T-cell (primary cell): ENCODE data around the gene ARHGAP24. TPM values are rescaled to one million over a fixed set of nuclear protein-coding genes. Genes with fewer than 3 reads are reported as not detected.

Experiments
- ATAC-seq, 4 experiments: fragments of 200-7000 bp in 3 of 4; fragments of 150-1000 bp in 1 of 4; cut with Tn5 transposase; replicated peaks in 1 of 4; 1 replicate in 3 of 4; 2 replicates in 1 of 4; pipeline ENCODE4 v1.10.0; 2021; ENCODE audit warnings: moderate library complexity in 3 of 4, mild to moderate bottlenecking in 2 of 4, moderate number of reproducible peaks in 1 of 4
- CTCF ChIA-PET, 2 donors: fragments of 300-600 bp; sonication (Branson Sonifier 250); formaldehyde crosslinking; loops; one replicate each; lab custom pipeline; 2022; ENCODE audit warnings: antibody characterized with exemption in 2 of 2; lab: Charles Lee
- POLR2A ChIA-PET, 2 donors: fragments of 300-600 bp; sonication (Branson Sonifier 250); formaldehyde crosslinking; loops; one replicate each; lab custom pipeline; 2022; ENCODE audit warnings: antibody characterized with exemption in 2 of 2; lab: Charles Lee
- DNase-seq, 35 experiments: peaks; one replicate each; pipeline versions ENCODE4 v3.0.0 to v3.0.0-alpha.2; 2013 to 2023
- H3K27ac ChIP-seq: one replicate; pipeline ENCODE4 v1.5.1; 2013; ENCODE audit warnings: low read length
- H3K27me3 ChIP-seq, 2 experiments: replicated peaks in 1 of 2; 1 replicate in 1 of 2; 2 replicates in 1 of 2; pipeline versions ENCODE4 v1.6.1 to v1.7.0; 2013; ENCODE audit warnings: low read length in 1 of 2, mixed read lengths in 1 of 2; ENCODE audit not compliant: control insufficient read depth in 2 of 2, insufficient read depth in 2 of 2; ENCODE audit errors: extremely low read depth in 1 of 2
- H3K36me3 ChIP-seq, 2 donors: 1 replicate in 1 of 2; 2 replicates in 1 of 2; pipeline versions ENCODE4 v1.6.1 to v1.7.0; 2013; ENCODE audit warnings: low read length in 1 of 2; ENCODE audit not compliant: control insufficient read depth in 2 of 2, insufficient read depth in 1 of 2; ENCODE audit errors: extremely low read depth in 1 of 2
- H3K4me1 ChIP-seq, 2 experiments: 1 replicate in 1 of 2; 2 replicates in 1 of 2; pipeline versions ENCODE4 v1.6.1 to v1.7.0; 2013; ENCODE audit warnings: low read length in 2 of 2, mixed read lengths in 1 of 2; ENCODE audit not compliant: insufficient read depth in 2 of 2, control insufficient read depth in 1 of 2; ENCODE audit errors: extremely low read depth in 1 of 2
- H3K4me3 ChIP-seq, 2 donors: 1 replicate in 1 of 2; 2 replicates in 1 of 2; pipeline versions ENCODE4 v1.5.1 to v1.7.0; 2013; ENCODE audit warnings: mild to moderate bottlenecking in 2 of 2, low read length in 1 of 2, moderate library complexity in 1 of 2; ENCODE audit not compliant: control insufficient read depth in 1 of 2; ENCODE audit errors: extremely low read depth in 1 of 2
- H3K9me3 ChIP-seq: 2 replicates; pipeline ENCODE4 v1.7.0; 2013
- H3K27ac Mint-ChIP-seq, 2 donors: one replicate each; pipeline ENCODE4 v1.8.0; 2020 to 2021; ENCODE audit warnings: mild to moderate bottlenecking in 2 of 2, mixed read lengths in 2 of 2
- H3K27me3 Mint-ChIP-seq, 2 donors: one replicate each; pipeline ENCODE4 v1.8.0; 2021 to 2022; ENCODE audit warnings: mixed read lengths in 2 of 2
- H3K36me3 Mint-ChIP-seq: one replicate; pipeline ENCODE4 v1.8.0; 2021; ENCODE audit warnings: mixed read lengths
- H3K4me1 Mint-ChIP-seq, 3 donors: one replicate each; pipeline ENCODE4 v1.8.0; 2020 to 2022; ENCODE audit warnings: mixed read lengths in 3 of 3, mild to moderate bottlenecking in 1 of 3
- H3K4me3 Mint-ChIP-seq, 3 donors: one replicate each; pipeline ENCODE4 v1.8.0; 2020 to 2022; ENCODE audit warnings: mild to moderate bottlenecking in 3 of 3, mixed read lengths in 3 of 3, moderate library complexity in 3 of 3
- H3K9me3 Mint-ChIP-seq, 3 donors: one replicate each; pipeline ENCODE4 v1.8.0; 2020 to 2022; ENCODE audit warnings: mixed read lengths in 3 of 3
- WGBS: methylation state at CpG from one replicate; pipeline ENCODE4 v1.1.5; 2013; ENCODE audit warnings: missing lambda C conversion rate; ENCODE audit not compliant: insufficient coverage; 5-methylcytosine and 5-hydroxymethylcytosine counted together
- total RNA-seq, 35 experiments: library from RNA in 6 of 35; stranded (reverse) in 6 of 35; fragments of 120-200 nt in 1 of 35; gene quantifications; one replicate each; pipeline versions ENCODE4 v1.2.1 to v1.2.4 and lab custom pipeline; 2013 to 2026

Gene ARHGAP24
- total RNA-seq, 5 donors from 2014 or later (not counting 1 experiment from before 2014, with no cell fraction given): 0.45 to 2.7 (median 1.8) TPM

- no peaks in the 10 kb centered on the region for H3K27me3 Mint-ChIP-seq
- Histone ChIP-seq H3K27me3 (no peaks in the 10 kb centered on the region), H3K36me3 (no peaks in the 10 kb centered on the region), H3K4me1 (no peaks in the 10 kb centered on the region), H3K27ac (no peak overlapping the region), H3K4me3 (no peak overlapping the region), H3K9me3 (no peaks in the 10 kb centered on the region)
- H3K9me3 Mint-ChIP-seq: no peaks in the 10 kb centered on the region
- no peaks in the 10 kb centered on the region for H3K4me1 Mint-ChIP-seq
- ATAC-seq: no peak
- no peak overlapping the region for H3K27ac Mint-ChIP-seq
- no peak overlapping the region for H3K4me3 Mint-ChIP-seq
- POLR2A ChIA-PET: interaction anchor here in 1 of 2 donors (0.6 kb wide), 1 partner anchor 24 kb away, joined by 9 read pairs; no protein-coding TSS in a partner anchor
- DNase-seq: no peak
- H3K36me3 Mint-ChIP-seq: no peaks in the 10 kb centered on the region
- CTCF ChIA-PET: no interaction called here
- no CpG with 5 or more reads among the region's 2 CpGs for WGBS
Observed at GRCh38 chr4:85870298-85871083, 395.5 kb downstream of the ARHGAP24 start.

- H3K27me3 ChIP-seq: no peaks in the 10 kb centered on the region
- ATAC-seq (no peak), DNase-seq (no peak)
- no peaks in the 10 kb centered on the region for H3K4me1 ChIP-seq
- no peak overlapping the region for H3K4me3 Mint-ChIP-seq
- no peaks in the 10 kb centered on the region for H3K4me1 Mint-ChIP-seq
- H3K27me3 Mint-ChIP-seq: no peaks in the 10 kb centered on the region
- ChIA-PET CTCF (no interaction called here), POLR2A (no interaction called here)
- no peaks in the 10 kb centered on the region for H3K9me3 ChIP-seq
- H3K4me3 ChIP-seq: no peak overlapping the region
- H3K36me3 Mint-ChIP-seq: no peaks in the 10 kb centered on the region
- H3K36me3 ChIP-seq: no peaks in the 10 kb centered on the region
- no CpG with 5 or more reads among the region's 1 CpG for WGBS
- H3K9me3 Mint-ChIP-seq: no peaks in the 10 kb centered on the region
- H3K27ac Mint-ChIP-seq: no peak overlapping the region
- no peak overlapping the region for H3K27ac ChIP-seq
Observed at GRCh38 chr4:85873566-85873965, 398.6 kb downstream of the ARHGAP24 start.

GRCh38 chr4:85879518-85879917 lies 404.6 kb downstream of the ARHGAP24 start:
- H3K27ac ChIP-seq: no peak overlapping the region
- Mint-ChIP-seq H3K9me3 (no peaks in the 10 kb centered on the region), H3K27ac (no peak overlapping the region), H3K27me3 (no peaks in the 10 kb centered on the region), H3K4me1 (no peaks in the 10 kb centered on the region), H3K4me3 (no peak overlapping the region), H3K36me3 (no peaks in the 10 kb centered on the region)
- 82% methylated on average over 2 of the region's 3 CpGs for WGBS
- ATAC-seq (no peak), DNase-seq (no peak)
- H3K36me3 ChIP-seq: no peaks in the 10 kb centered on the region
- CTCF ChIA-PET: no interaction called here
- no peak overlapping the region for H3K4me3 ChIP-seq
- H3K4me1 ChIP-seq: no peaks in the 10 kb centered on the region
- H3K9me3 ChIP-seq: no peaks in the 10 kb centered on the region
- POLR2A ChIA-PET: no interaction called here
- no peaks in the 10 kb centered on the region for H3K27me3 ChIP-seq

- Mint-ChIP-seq H3K27me3 (no peaks in the 10 kb centered on the region), H3K27ac (no peak overlapping the region), H3K4me3 (no peak overlapping the region), H3K9me3 (no peaks in the 10 kb centered on the region), H3K36me3 (no peaks in the 10 kb centered on the region), H3K4me1 (no peaks in the 10 kb centered on the region)
- POLR2A ChIA-PET: no interaction called here
- no peaks in the 10 kb centered on the region for H3K36me3 ChIP-seq
- H3K9me3 ChIP-seq: no peaks in the 10 kb centered on the region
- no CpG with 5 or more reads among the region's 1 CpG for WGBS
- DNase-seq (no peak), ATAC-seq (no peak)
- no peak overlapping the region for H3K27ac ChIP-seq
- CTCF ChIA-PET: no interaction called here
- no peaks in the 10 kb centered on the region for H3K27me3 ChIP-seq
- H3K4me1 ChIP-seq: no peaks in the 10 kb centered on the region
- no peak overlapping the region for H3K4me3 ChIP-seq
Observed at GRCh38 chr4:85883180-85883579, 408.2 kb downstream of the ARHGAP24 start.

- POLR2A ChIA-PET: no interaction called here
- WGBS: no CpG with 5 or more reads among the region's 2 CpGs
- H3K4me3 Mint-ChIP-seq: no peak overlapping the region
- H3K9me3 Mint-ChIP-seq: no peaks in the 10 kb centered on the region
- H3K4me1 ChIP-seq: no peaks in the 10 kb centered on the region
- no peaks in the 10 kb centered on the region for H3K9me3 ChIP-seq
- ATAC-seq: no peak
- H3K27ac Mint-ChIP-seq: no peak overlapping the region
- CTCF ChIA-PET: no interaction called here
- H3K27ac ChIP-seq: no peak overlapping the region
- H3K36me3 Mint-ChIP-seq: no peaks in the 10 kb centered on the region
- no peak overlapping the region for H3K4me3 ChIP-seq
- H3K27me3 Mint-ChIP-seq: no peaks in the 10 kb centered on the region
- DNase-seq: no peak
- no peaks in the 10 kb centered on the region for H3K4me1 Mint-ChIP-seq
- H3K36me3 ChIP-seq: no peaks in the 10 kb centered on the region
- H3K27me3 ChIP-seq: no peaks in the 10 kb centered on the region
Observed at GRCh38 chr4:85884251-85884650, 409.3 kb downstream of the ARHGAP24 start.

- CTCF ChIA-PET: no interaction called here
- WGBS: no CpG with 5 or more reads among the region's 1 CpG
- Mint-ChIP-seq H3K27ac (no peak overlapping the region), H3K9me3 (peaks cover 0 to 5% (median 3%) of the 10 kb centered on the region in 3 donors), H3K36me3 (no peaks in the 10 kb centered on the region), H3K4me1 (no peaks in the 10 kb centered on the region), H3K4me3 (no peak overlapping the region), H3K27me3 (no peaks in the 10 kb centered on the region)
- no peak overlapping the region for H3K4me3 ChIP-seq
- H3K36me3 ChIP-seq: no peaks in the 10 kb centered on the region
- no peak overlapping the region for H3K27ac ChIP-seq
- H3K9me3 ChIP-seq: no peaks in the 10 kb centered on the region
- POLR2A ChIA-PET: no interaction called here
- H3K4me1 ChIP-seq: no peaks in the 10 kb centered on the region
- H3K27me3 ChIP-seq: no peaks in the 10 kb centered on the region
- no peak for DNase-seq
- no peak for ATAC-seq
Observed at GRCh38 chr4:85886665-85887064, 411.7 kb downstream of the ARHGAP24 start.
